Ureter (tissue), 1 donor: ENCODE measurements around the gene C4BPA. TPM values are rescaled to one million over a fixed set of nuclear protein-coding genes. Genes with fewer than 3 reads are reported as not detected.

Source experiments
- DNase-seq: peaks from one replicate; pipeline ENCODE4 v3.0.0-alpha.2; 2020; ENCODE audit warnings: low spot score
- total RNA-seq: library from RNA; stranded (reverse); gene quantifications from one replicate; pipeline ENCODE4 v1.2.4, GENCODE V29; 2023
- donor health status: DM: yes; HTN: yes; CAD: no.

The C4BPA gene
- 0.21 TPM for total RNA-seq

- DNase-seq = no peak
Measured at GRCh38 chr1:207103892-207104373, at the start of gene C4BPA. TSS of gene C4BPA (plus strand) at chr1:207104233. CDS start at chr1:207113026, 8,793 bp downstream.

DNA sequence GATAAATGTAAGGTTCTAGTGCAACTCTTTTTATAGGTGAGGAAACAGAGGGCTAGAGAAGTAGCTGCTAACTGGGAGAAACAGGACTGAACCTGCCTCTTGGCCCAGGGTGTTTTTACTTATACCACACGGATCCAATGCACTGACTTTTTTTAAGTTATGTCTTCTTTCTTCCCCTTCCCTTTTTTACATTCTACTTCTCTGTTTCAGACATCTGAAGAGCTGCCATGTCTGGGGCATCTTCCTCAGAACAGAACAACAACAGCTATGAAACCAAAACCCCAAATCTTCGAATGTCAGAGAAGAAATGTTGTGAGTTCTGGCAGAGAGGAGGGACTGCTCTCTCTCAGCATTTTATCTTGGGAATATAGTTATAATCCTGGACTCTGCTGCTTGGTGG lies 49.5 kb upstream of the C4BPA start:
- no peak for DNase-seq

DNA sequence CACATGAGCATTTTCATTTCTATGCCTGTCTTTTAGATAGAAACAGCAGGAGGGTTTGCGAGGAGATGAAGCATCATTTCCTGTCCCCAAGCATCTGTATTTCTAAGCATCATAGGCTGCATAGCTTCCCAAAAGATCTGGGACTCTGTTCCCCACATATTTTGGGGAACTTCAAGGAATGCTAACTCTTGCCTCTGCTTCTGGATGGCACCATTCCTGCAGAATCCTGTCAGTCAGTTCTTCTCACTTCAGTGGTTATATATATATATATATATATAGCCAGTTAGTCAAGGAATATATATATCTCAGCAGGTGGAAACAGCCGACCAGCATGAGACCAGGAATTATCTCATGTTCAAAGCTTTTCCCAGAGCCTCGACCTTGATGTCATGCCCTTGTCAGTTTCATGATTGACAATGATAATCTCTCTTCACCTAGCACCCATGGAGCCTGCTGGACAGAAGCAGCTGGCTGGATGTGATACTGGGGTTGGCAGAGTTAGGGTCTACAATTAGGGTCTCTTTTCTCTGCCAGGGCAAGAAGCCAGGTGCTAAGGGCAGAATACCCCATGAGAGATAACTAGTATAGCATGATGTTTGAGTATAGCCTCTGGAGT lies 48.5 kb upstream of the C4BPA start:
- DNase-seq = no peak

GRCh38 chr1:207056673-207057072 lies 47.4 kb upstream of the C4BPA start:
- no peak for DNase-seq

- no peak for DNase-seq
Measured at GRCh38 chr1:207058252-207058651, 45.8 kb upstream of the C4BPA start.

DNA sequence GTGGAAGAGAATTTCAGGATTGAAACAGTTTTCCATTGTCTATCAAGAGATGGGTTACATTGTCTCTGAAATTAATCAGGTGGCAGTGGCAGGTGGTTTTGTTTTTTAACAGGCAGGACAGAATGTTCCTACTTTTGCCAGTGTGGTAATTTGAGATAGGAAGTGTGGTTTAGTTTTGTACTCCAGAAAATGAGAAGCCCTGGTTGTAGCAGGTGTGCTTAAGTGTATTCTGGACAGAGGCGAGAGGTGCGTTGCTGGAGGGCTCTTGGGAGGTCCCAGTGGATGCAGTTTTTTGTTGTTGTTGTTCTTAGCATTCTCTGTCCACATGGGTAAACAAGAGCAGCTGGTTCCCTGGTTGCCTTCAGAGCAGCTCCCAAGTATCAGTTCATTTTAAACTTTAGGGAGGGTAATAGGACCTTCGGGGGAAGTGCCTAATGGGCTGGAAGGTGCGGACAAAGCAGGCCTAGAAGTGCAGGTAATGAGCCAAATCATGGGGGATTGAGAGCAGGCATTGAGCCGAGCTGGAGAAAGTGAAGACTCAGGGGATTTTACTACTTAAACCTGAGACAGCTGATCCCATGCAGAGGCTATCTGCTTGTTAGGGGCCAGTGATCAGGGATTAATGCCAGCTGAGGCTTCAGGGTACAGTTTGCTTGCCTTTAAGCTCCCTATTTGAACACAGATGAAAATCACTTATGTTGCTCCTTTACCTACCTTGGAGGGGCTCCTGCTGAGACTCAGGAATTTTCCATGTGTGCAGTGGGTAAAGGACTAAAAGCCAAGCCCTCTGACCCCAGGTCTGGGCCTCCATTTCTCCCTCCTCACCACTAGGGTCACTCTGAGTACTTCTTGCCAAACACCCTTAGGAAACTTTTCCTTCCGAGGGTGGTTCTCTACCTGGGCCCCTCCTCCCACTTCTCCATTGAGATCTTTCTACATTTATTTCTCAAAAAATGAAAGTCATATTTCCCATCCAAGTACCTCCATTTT lies 44.9 kb upstream of the C4BPA start:
- no peak for DNase-seq

DNA sequence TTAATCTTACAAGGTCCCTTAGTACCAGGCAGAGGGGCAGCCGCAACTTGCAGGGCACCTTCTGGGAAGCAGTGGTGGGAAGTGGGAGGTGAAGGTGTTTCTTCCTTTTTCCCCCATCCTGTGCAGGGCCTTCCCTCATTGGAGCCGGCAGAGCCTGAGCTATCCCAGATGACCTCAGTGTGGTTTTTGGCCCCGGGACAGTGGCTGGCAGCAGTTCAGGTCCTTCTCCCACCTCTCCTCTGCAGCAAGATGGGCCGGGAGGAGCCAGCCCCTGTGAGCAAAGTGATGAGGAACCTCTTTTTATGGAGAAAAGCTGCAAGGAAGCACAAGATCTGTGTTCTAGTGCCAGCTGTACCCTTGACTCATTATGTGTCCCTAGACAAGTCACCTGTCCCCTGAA lies 44.2 kb upstream of the C4BPA start:
- DNase-seq = no peak

- DNase-seq = no peak
Measured at GRCh38 chr1:207060596-207060995, 43.4 kb upstream of the C4BPA start.

- DNase-seq = no peak
Measured at GRCh38 chr1:207062058-207062457, 42.0 kb upstream of the C4BPA start.

DNA sequence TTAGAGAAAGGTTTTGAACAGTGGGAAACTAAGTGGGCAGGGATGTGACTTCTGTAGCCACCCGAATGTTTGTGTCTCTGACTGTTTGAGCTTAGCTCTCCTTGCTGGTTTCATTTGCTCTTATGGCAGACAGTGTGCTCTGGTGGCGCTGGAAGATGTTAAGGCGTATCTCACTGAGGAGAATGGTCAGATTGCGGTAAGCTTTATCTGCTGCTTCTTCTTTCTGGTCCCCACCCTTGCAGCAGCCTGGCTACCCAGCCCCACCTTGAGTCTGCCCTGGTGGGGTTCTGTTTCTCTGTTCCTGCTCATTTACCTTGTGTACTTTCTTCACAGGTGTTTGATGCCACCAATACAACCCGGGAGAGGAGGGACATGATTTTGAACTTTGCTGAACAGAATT lies 41.0 kb upstream of the C4BPA start:
- no peak for DNase-seq

DNA sequence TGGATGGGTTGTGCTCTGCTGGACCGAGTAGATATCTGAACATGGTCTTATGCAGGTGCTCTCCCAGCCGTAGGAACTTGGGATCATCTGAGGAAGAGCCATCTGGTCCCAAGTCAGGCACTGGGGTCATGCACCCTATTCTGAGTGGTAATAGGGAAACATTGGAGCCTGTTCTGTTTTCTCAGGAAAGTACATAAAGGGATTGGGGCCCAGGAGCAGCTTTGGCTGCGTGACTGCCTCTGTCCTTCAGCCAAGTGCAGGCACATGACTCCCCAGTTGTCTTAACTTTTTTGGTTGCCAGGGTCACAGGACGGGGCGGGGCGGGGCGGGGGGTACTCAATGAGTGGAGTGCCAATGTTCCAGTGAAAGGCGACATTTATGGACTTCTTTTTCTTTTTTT lies 39.5 kb upstream of the C4BPA start:
- DNase-seq = no peak

- DNase-seq = no peak
Measured at GRCh38 chr1:207067185-207067584, 36.8 kb upstream of the C4BPA start.

DNA sequence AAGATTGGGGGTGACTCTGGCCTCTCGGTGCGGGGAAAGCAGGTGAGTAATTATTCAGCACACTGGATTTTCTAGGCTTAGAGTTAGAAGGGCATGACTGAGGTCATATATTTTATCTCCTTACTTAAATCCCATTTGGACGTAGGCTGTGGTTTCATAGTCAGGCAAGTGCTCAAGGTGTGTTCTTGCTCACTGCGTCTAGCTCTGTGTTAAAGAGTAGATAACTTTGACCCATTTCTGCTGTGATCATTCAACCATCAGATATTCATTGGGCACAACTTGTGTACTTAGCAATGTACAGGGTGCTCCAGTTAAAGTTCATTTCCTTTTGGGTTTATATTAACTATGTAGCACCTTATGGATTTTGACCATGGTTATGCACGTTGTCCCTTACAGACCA lies 36.4 kb upstream of the C4BPA start:
- no peak for DNase-seq

DNA sequence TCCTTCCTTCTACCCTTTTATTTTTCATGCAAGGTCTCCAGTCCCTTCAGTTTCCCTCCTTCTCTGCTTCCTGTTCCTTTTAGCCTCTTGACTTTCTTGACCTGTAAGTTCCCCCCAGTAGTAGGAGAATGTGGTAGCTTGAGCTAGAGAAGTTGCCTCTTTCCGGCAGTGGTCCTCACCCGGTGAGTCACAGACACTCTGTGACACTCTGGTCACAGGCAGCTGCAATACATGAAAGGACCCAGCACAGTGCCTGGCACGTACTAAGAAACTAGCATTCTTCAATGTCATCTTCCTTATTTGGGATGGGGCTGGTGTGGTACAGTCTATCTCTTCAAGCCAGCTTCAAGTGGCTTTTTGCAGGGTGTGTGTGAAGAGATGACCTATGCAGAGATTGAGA lies 35.0 kb upstream of the C4BPA start:
- DNase-seq = no peak

- no peak for DNase-seq
Measured at GRCh38 chr1:207069858-207070506, 34.1 kb upstream of the C4BPA start.

- DNase-seq = no peak
Measured at GRCh38 chr1:207070811-207071210, 33.2 kb upstream of the C4BPA start.

DNA sequence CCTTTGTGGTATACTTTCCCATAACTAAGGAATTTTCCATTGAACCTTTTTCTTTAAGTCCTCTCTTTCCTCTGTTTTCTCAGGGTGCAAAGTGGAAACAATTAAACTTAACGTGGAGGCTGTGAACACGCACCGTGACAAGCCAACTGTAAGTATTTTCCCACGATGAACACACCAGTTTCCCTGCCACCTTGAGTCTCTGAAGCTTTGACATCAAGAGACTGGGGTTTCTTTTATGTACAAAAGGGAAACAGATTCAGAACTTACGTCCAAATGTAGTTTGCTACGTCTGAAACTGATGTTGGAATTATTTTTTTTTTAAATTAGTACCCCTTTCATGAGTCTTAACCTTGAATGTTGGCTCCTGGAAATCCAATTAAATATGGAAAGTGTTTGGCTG lies 32.6 kb upstream of the C4BPA start:
- DNase-seq = no peak

DNA sequence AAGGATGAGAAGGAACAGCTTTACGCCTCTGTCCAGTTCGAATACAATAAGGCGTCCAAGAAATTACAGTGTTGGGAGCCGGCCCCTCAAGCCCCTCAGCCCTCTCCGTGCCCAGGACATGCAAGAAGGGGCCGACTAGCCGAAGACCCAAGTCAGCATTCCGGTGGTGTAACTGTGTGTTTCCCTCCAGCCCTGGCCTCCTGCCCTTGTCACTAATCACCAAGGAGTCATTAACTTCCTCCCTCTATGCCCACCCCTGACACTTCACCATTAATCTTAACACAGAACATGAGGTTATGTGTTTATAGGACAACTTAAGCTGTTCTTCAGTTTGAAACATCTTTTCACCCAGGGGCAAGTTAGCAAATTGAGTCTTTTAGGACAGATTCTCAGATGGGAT lies 31.8 kb upstream of the C4BPA start:
- no peak for DNase-seq

DNA sequence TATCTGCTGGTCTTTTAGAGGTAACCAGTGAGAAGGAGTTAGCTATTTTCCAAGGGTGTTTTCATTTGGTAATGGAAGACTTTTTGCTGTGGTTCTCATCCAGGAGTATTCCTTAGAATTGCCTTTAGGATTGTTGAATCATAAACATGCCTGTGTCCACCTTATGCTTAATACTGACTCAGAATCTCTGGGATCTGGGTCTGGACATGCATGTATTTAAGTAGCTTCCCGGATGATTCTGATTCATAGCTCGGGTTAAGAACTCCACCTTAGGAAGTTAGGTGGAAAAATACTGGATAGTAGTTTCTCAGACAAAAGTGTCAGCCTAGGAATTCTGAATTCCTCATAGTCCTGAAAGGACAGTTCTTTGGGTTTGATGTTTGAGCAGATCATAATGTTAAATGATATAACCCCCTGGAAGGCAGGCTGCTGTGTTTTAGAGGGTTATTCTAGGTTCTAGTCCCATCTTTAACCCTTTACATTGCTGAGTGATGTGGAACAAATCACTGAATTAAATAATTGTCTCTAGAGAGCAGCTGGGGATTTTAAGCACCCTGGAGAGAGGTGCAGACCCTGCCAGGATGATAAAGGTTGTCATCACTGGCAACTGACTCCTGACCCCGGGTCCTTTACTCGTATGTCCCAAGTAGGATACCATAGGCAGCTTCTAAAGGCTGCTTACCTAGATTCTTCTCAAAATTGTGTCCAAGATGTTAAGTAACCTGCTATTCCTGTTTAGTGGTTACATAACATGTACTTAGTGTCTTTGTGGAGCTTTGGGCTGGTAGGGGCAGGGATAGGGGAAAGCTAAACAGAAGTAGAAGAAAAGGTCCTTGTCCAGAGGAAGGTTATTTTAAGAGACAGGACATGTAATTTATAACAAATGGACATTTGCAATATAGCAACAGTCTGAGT lies 29.9 kb upstream of the C4BPA start:
- no peak for DNase-seq

- no peak for DNase-seq
Measured at GRCh38 chr1:207076181-207076955, 27.7 kb upstream of the C4BPA start.

DNA sequence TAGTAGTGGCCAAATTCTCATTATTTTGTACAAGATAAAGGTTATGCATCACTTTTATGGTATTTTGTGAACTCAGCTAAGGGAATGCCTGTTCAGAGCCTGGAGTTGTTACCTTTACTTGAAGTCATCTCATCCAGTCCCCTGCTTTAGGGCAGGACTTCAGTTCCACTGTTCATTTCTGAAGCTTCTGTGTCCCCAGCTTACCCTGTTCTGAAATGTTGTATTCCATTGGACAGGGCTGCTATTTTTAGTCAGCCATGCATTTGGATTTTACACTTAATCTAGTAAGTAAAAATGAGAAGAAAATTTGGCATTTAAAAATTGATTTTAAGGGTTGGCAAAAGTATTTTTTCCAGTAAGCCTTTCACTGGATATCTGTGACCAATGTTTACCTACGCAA lies 27.0 kb upstream of the C4BPA start:
- no peak for DNase-seq
